HG02588 (cell line): Measurements from ENCODE around the gene TGFBR3L.
"Not testable (repeated sequence)": the region's sequence is repeated elsewhere in the genome, so short reads cannot be mapped to it uniquely, and the experiment has no call there.

Experiments
- ATAC-seq: cut with Tn5 transposase; IDR thresholded peaks from one replicate; pipeline ENCODE4 v1.9.1; 2021; ENCODE audit warnings: mild to moderate bottlenecking, moderate library complexity; ENCODE audit not compliant: unreplicated experiment

TGFBR3L gene

GRCh38 chr19:7879111-7879807 is 35.4 kb upstream of the TGFBR3L start:
- no peak for ATAC-seq

GRCh38 chr19:7879836-7880235 is 34.8 kb upstream of the TGFBR3L start:
- no peak for ATAC-seq

GRCh38 chr19:7881910-7882309 is 32.7 kb upstream of the TGFBR3L start:
- no peak for ATAC-seq

- no peak for ATAC-seq
Measured at GRCh38 chr19:7883105-7883504, 31.5 kb upstream of the TGFBR3L start.

GRCh38 chr19:7883796-7884570 is 30.6 kb upstream of the TGFBR3L start:
- no peak for ATAC-seq

- ATAC-seq: no peak
Measured at GRCh38 chr19:7885818-7886217, 28.8 kb upstream of the TGFBR3L start.

GRCh38 chr19:7887408-7888144 is 27.1 kb upstream of the TGFBR3L start:
- no peak for ATAC-seq

- ATAC-seq: no peak
Measured at GRCh38 chr19:7888145-7888825, 26.3 kb upstream of the TGFBR3L start, which contains the start of gene LRRC8E. TSS of gene LRRC8E (plus strand) at chr19:7888510. CDS start at chr19:7895604, 7,094 bp downstream.

- ATAC-seq: no peak
Measured at GRCh38 chr19:7888826-7889217, 25.8 kb upstream of the TGFBR3L start.

- not testable (repeated sequence) for ATAC-seq
Measured at GRCh38 chr19:7893362-7894101, 21.1 kb upstream of the TGFBR3L start.

- ATAC-seq: no peak
Measured at GRCh38 chr19:7894612-7895309, 19.9 kb upstream of the TGFBR3L start.

GRCh38 chr19:7895565-7895964 is 19.1 kb upstream of the TGFBR3L start:
- ATAC-seq: no peak

GRCh38 chr19:7897292-7897691 is 17.3 kb upstream of the TGFBR3L start:
- no peak for ATAC-seq

- no peak for ATAC-seq
Measured at GRCh38 chr19:7898967-7899366, 15.7 kb upstream of the TGFBR3L start.

GRCh38 chr19:7899751-7900378 is 14.8 kb upstream of the TGFBR3L start:
- ATAC-seq: no peak

GRCh38 chr19:7900401-7900870 is 14.2 kb upstream of the TGFBR3L start:
- no peak for ATAC-seq

GRCh38 chr19:7900931-7901330 is 13.7 kb upstream of the TGFBR3L start:
- no peak for ATAC-seq

- no peak for ATAC-seq
Measured at GRCh38 chr19:7901337-7901736, 13.3 kb upstream of the TGFBR3L start.

GRCh38 chr19:7902796-7903243 is 11.8 kb upstream of the TGFBR3L start:
- ATAC-seq: no peak
